ENCODE measurements around the gene KRTAP10-11. TPM values are rescaled to one million over a fixed set of nuclear protein-coding genes. Genes with fewer than 3 reads are reported as not detected.

KRTAP10-11 gene
- total RNA-seq, 4 donors from 2014 or later: not detected

- Histone ChIP-seq H3K36me3 (no peaks in the 10 kb centered on the region), H3K9me3 (peaks cover 0 to 31% (median 0%) of the 10 kb centered on the region in 4 donors), H3K27ac (no peak overlapping the region), H3K27me3 (no peaks in the 10 kb centered on the region), H3K4me1 (no peaks in the 10 kb centered on the region), H3K4me3 (no peak overlapping the region)
- DNase-seq (ENCODE audit: low spot score in 2 of 2): no peak
- no peak for TF ChIP-seq CTCF (IDR thresholded peaks at IDR 0.05)
- no peak for TF ChIP-seq POLR2A (IDR thresholded peaks at IDR 0.05)
- TF ChIP-seq EP300 (IDR thresholded peaks at IDR 0.05): no peak
- WGBS, 2 donors: 82 to 84% methylated on average over 5 of the region's 5 CpGs
Observed at GRCh38 chr21:44664691-44665090, 18.5 kb downstream of the KRTAP10-11 start.

DNA sequence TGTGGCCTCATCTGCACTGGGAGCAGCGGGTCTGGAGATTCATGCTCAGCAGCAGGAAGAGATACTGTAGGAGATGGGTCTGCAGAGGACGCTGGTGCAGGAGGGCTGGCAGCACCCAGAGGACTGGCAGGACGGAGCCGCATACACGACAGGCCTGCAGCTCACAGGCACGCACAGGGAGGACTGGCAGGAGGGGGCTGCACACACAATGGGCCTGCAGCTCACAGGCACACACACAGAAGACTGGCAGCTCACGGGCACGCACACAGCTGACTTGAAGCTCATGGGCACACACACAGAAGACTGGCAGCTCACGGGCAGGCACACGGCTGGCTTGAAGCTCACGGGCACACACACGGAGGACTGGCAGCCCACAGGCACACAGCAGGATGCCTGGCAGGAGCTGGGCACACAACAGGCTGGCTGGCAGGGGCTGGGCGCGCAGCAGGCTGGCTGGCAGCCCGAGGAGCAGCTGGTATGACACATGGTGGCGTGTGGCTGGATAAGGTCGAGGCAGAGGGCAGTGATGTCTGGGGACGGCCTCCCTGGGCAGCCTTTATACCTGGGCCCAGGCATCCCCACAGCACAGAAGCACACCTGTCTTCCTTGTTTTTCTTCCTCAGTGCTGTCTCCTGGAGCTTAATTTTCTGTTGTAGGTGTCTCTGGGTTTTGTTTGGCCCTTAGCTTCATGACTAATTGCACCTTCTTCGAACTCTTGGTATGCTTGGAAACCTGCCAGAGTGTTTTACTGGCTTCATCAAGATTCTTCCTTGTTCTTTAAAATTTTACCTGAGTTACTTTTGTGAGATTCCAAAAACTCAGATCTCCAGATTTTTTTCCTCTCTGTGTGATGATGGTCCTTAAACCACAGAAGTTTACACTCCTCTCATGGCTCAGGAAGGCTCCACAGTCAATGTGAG is 20.4 kb downstream of the KRTAP10-11 start, which contains the start of gene KRTAP12-2:
KRTAP12-2 (minus strand) TSS at position 527 of the 920 bp plus-strand sequence; CDS start at position 486, 41 bp downstream.
- H3K27ac ChIP-seq: no peak within 1 kb of the TSS
- 56 to 89% methylated on average over 14 to 19 of the region's 19 CpGs for WGBS, 2 donors
- no peaks in the 10 kb centered on the region for H3K4me1 ChIP-seq
- H3K4me3 ChIP-seq: no peak within 1 kb of the TSS
- TF ChIP-seq POLR2A (IDR thresholded peaks at IDR 0.05) (no peak), EP300 (IDR thresholded peaks at IDR 0.05) (no peak), CTCF (IDR thresholded peaks at IDR 0.05) (no peak)
- H3K27me3 ChIP-seq: no peaks in the 10 kb centered on the region
- peaks cover 0 to 43% (median 3%) of the 10 kb centered on the region in 4 donors for H3K9me3 ChIP-seq
- H3K36me3 ChIP-seq: no peaks in the 10 kb centered on the region
- DNase-seq (ENCODE audit: low spot score in 2 of 2): no peak

- H3K36me3 ChIP-seq: no peaks in the 10 kb centered on the region
- no peaks in the 10 kb centered on the region for H3K27me3 ChIP-seq
- H3K27ac ChIP-seq: no peak overlapping the region
- 53 to 57% methylated on average over 1 of the region's 1 CpG for WGBS, 2 donors
- H3K9me3 ChIP-seq: peaks cover 0 to 53% (median 4%) of the 10 kb centered on the region in 4 donors
- no peak for DNase-seq (ENCODE audit: low spot score in 2 of 2)
- TF ChIP-seq EP300 (IDR thresholded peaks at IDR 0.05) (no peak), CTCF (IDR thresholded peaks at IDR 0.05) (no peak), POLR2A (IDR thresholded peaks at IDR 0.05) (no peak)
- H3K4me1 ChIP-seq: no peaks in the 10 kb centered on the region
- H3K4me3 ChIP-seq: no peak overlapping the region
Observed at GRCh38 chr21:44667612-44668011, 21.4 kb downstream of the KRTAP10-11 start.

DNA sequence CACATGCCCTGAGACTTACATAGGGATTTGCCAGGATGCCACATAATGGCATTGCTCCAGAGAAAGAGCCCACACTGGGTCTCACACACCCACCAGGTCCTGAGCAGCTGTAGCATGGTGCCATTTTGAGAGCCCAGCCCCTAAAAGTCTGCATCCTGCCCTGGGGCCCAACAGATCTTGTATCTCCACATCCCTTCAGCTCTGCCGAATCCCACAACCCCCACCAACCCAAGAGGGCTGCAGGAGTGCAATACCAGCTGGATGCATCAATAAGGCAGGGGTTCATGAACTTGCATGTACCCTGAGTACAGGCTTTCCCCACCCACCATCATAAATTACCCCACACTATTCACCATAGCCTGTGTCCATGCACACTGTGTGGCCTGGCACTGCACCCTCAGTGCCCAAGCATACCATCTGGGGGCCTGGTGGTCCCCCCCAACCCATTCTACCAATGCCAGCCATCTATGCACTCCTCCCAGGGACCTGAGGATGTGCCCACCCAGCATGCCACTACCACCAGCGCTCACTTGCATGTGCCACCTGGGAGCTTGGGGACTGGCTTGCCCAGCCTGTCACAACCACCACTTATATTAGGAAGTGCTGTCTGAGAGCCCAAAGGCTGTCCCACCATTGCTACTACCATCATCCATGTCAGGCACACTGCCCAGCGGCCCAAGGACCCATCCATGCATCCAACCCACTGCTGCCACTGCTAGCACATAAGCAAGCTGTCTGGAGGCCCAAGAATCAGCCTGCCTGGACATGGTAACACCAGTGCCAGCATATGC is 24.6 kb downstream of the KRTAP10-11 start:
- no peak for TF ChIP-seq EP300 (IDR thresholded peaks at IDR 0.05)
- no peak for TF ChIP-seq POLR2A (IDR thresholded peaks at IDR 0.05)
- no peak for TF ChIP-seq CTCF (IDR thresholded peaks at IDR 0.05)
- Histone ChIP-seq H3K27ac (no peak overlapping the region), H3K4me3 (no peak overlapping the region), H3K36me3 (no peaks in the 10 kb centered on the region), H3K4me1 (no peaks in the 10 kb centered on the region), H3K27me3 (no peaks in the 10 kb centered on the region), H3K9me3 (peaks cover 0 to 55% (median 8%) of the 10 kb centered on the region in 4 donors)
- DNase-seq (ENCODE audit: low spot score in 2 of 2): no peak
- 80 to 91% methylated on average over 3 of the region's 3 CpGs for WGBS, 2 donors

Data from tibial nerve (tissue), 4 donors.